Ectodermal cell (in vitro differentiated cells): ENCODE data around the gene SEPHS2.
"Not testable (repeated sequence)": the region's sequence is repeated elsewhere in the genome, so short reads cannot be mapped to it uniquely, and the experiment has no call there.

Experiments
- H3K27ac ChIP-seq: 2 replicates; pipeline ENCODE4 v1.7.0; 2013; ENCODE audit warnings: mild to moderate bottlenecking, low read depth, low read length; ENCODE audit not compliant: insufficient read depth, poor library complexity, severe bottlenecking
- H3K27me3 ChIP-seq: 2 replicates; pipeline ENCODE4 v1.7.0; 2013; ENCODE audit warnings: mild to moderate bottlenecking, low read length; ENCODE audit not compliant: insufficient read depth, control insufficient read depth, poor library complexity, severe bottlenecking
- H3K36me3 ChIP-seq: one replicate; pipeline ENCODE4 v1.7.0; 2013; ENCODE audit warnings: low read length; ENCODE audit not compliant: control insufficient read depth, insufficient read depth
- H3K4me1 ChIP-seq: one replicate; pipeline ENCODE4 v1.7.0; 2013; ENCODE audit warnings: low read length; ENCODE audit not compliant: control insufficient read depth, insufficient read depth
- H3K4me3 ChIP-seq: 2 replicates; pipeline ENCODE4 v1.7.0; 2013; ENCODE audit warnings: low read depth, low read length, control low read depth; ENCODE audit not compliant: insufficient read depth
- H3K9me3 ChIP-seq: 2 replicates; pipeline ENCODE4 v1.7.0; 2013; ENCODE audit warnings: mild to moderate bottlenecking, low read length, moderate library complexity; ENCODE audit not compliant: control insufficient read depth
- WGBS, 2 experiments: methylation state at CpG; one replicate each; pipeline ENCODE4 v1.1.7; 2013; ENCODE audit warnings: missing lambda C conversion rate in 2 of 2; 5-methylcytosine and 5-hydroxymethylcytosine counted together

SEPHS2 gene

GRCh38 chr16:30470170-30470512 lies 24.5 kb upstream of the SEPHS2 start:
- Histone ChIP-seq H3K4me3 (no peak overlapping the region), H3K4me1 (no peaks in the 10 kb centered on the region), H3K36me3 (no peaks in the 10 kb centered on the region), H3K9me3 (no peaks in the 10 kb centered on the region), H3K27me3 (no peaks in the 10 kb centered on the region), H3K27ac (no peak overlapping the region)
- WGBS, 2 experiments: 89% methylated on average over 3 of the region's 3 CpGs

DNA sequence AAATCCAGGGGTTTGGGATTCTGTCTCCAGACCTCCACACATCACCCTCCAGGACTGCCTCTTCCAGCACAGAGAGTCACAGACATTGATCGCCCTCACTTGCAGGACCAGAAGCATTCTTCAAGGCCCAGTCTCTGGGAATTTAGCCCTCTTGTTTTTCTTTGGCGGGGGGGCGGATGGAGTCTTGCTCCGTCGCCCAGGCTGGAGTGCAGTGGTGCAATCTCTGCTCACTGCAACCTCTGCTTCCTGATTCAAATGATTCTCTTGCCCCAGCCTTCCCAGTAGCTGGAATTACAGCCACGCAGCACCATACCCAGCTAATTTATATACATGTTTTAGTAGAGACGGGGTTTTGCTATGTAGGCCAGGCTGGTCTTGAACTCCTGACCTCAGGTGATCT lies 18.4 kb upstream of the SEPHS2 start:
- Histone ChIP-seq H3K27me3 (no peaks in the 10 kb centered on the region), H3K27ac (no peak overlapping the region), H3K9me3 (no peaks in the 10 kb centered on the region), H3K4me1 (no peaks in the 10 kb centered on the region), H3K36me3 (no peaks in the 10 kb centered on the region), H3K4me3 (no peak overlapping the region)
- 92 to 94% methylated on average over 7 of the region's 7 CpGs for WGBS, 2 experiments

- not testable (repeated sequence) for H3K4me3 ChIP-seq, H3K27ac ChIP-seq, H3K9me3 ChIP-seq, H3K4me1 ChIP-seq, H3K27me3 ChIP-seq, H3K36me3 ChIP-seq
- 87 to 94% methylated on average over 5 of the region's 5 CpGs for WGBS, 2 experiments
Measured at GRCh38 chr16:30461426-30461825, 15.8 kb upstream of the SEPHS2 start.

GRCh38 chr16:30459456-30459855 lies 13.8 kb upstream of the SEPHS2 start:
- no peak overlapping the region for H3K4me3 ChIP-seq
- no peak overlapping the region for H3K27ac ChIP-seq
- 91 to 92% methylated on average over 11 of the region's 11 CpGs for WGBS, 2 experiments
- H3K36me3 ChIP-seq: no peaks in the 10 kb centered on the region
- H3K4me1 ChIP-seq: no peaks in the 10 kb centered on the region
- no peaks in the 10 kb centered on the region for H3K9me3 ChIP-seq
- no peaks in the 10 kb centered on the region for H3K27me3 ChIP-seq

GRCh38 chr16:30458561-30459394 lies 13.1 kb upstream of the SEPHS2 start:
- Histone ChIP-seq H3K27me3 (no peaks in the 10 kb centered on the region), H3K27ac (no peak overlapping the region), H3K9me3 (no peaks in the 10 kb centered on the region), H3K4me1 (no peaks in the 10 kb centered on the region), H3K4me3 (no peak overlapping the region), H3K36me3 (no peaks in the 10 kb centered on the region)
- 90 to 92% methylated on average over 22 of the region's 22 CpGs for WGBS, 2 experiments

DNA sequence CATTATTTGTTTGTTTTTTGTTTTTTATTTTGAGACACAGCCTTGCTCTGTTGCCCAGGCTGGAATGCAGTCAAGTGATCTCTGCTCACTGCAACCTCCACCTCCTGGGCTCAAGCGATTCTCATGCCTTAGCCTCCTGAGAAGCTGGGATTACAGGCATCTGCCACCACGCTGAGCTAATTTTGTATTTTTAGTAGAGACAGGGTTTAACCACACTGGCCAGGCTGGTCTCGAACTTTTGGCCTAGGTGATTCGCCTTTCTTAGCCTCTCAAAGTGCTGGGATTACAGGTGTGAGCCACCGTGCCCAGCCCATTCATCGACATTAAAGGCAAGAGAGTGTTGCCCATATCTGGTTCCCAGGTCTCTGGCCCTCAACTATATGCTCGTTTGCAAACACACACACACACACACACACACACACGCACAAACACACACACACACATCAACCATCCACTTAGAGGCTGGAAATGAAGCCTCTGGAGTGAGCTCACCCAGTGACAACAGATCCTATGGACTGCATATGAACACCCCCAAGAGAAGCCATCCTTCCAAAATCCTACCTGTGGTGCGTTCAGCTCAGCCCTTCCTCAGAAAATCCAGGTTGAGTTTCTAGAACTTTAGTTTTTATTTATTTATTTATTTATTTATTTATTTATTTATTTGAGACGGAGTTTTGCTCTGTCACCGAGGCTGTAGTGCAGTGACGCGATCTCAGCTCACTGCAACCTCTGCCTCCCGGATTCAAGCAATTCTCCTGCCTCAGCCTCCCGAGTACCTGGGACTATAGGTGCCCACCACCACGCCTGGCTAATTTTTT lies 12.3 kb upstream of the SEPHS2 start:
- H3K4me1 ChIP-seq: no peaks in the 10 kb centered on the region
- H3K27me3 ChIP-seq: no peaks in the 10 kb centered on the region
- H3K27ac ChIP-seq: no peak overlapping the region
- 91% methylated on average over 16 of the region's 16 CpGs for WGBS, 2 experiments
- H3K9me3 ChIP-seq: no peaks in the 10 kb centered on the region
- H3K4me3 ChIP-seq: no peak overlapping the region
- H3K36me3 ChIP-seq: no peaks in the 10 kb centered on the region

- Histone ChIP-seq H3K4me1 (no peaks in the 10 kb centered on the region), H3K36me3 (no peaks in the 10 kb centered on the region), H3K9me3 (no peaks in the 10 kb centered on the region), H3K27me3 (no peaks in the 10 kb centered on the region), H3K4me3 (no peak overlapping the region), H3K27ac (no peak overlapping the region)
- WGBS, 2 experiments: 86 to 94% methylated on average over 1 of the region's 1 CpG
Measured at GRCh38 chr16:30457256-30457655, 11.6 kb upstream of the SEPHS2 start.

DNA sequence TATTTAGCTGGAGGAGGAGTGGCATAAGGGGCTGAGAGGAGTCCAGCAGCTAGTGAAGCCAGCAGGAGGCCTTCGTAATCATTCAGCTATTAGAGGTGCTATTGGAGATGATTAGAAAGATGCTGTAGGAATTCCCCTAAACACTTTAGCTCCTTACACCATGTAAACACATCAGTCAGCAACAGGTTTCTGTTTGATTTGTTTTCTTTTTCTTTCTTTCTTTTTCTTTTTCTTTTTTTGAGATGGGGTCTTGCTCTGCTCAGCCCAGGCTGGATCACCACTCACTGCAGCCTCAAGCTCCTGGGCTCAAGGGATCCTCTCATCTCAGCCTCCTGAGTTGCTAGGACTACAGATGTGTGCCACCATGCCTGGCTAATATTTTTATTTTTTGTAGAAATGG lies 10.6 kb upstream of the SEPHS2 start:
- Histone ChIP-seq H3K27ac (no peak overlapping the region), H3K4me3 (no peak overlapping the region), H3K4me1 (no peaks in the 10 kb centered on the region), H3K27me3 (no peaks in the 10 kb centered on the region), H3K36me3 (no peaks in the 10 kb centered on the region), H3K9me3 (no peaks in the 10 kb centered on the region)
- 82% methylated on average over 1 of the region's 1 CpG; no CpG with 5 or more reads in 1 of the 2 experiments for WGBS, 2 experiments

DNA sequence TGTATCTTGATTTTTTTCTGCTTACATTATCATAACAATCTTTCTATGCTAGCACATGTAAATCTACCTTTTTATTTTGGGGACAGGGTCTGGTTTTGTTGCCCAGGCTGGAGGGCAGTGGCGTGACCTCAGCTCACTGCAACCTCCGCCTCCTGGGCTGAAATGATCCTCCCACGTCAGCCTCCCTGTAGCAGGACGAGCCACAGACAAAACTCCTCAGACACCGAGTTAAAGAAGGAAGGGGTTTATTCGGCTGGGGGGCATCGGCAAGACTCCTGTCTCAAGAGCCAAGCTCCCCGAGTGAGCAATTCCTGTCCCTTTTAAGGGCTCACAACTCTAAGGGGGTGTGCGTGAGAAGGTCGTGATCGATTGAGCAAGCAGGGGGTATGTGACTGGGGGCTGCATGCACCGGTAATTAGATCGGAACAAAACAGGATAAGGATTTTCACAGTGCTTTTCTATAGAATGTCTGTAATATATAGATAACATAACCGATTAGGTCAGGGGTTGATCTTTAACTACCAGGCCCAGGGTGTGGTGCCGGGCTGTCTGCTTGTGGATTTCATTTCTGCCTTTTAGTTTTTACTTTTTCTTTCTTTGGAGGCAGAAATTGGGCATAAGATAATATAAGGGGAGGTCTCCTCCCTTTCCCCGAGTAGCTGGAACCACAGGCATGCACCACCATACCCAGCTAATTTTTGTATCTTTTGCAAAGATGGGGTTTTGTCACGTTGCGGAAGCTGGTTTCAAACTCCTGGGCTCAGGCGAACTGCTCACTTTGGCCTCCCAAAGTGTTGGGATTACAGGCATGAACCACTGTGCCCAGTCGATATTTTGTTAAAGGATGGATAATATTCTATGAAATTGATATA lies 7.3 kb upstream of the SEPHS2 start:
- H3K4me1 ChIP-seq, H3K27ac ChIP-seq, H3K9me3 ChIP-seq, H3K36me3 ChIP-seq, H3K27me3 ChIP-seq, H3K4me3 ChIP-seq: not testable (repeated sequence)
- WGBS, 2 experiments: 87 to 93% methylated on average over 17 to 20 of the region's 20 CpGs

- Histone ChIP-seq H3K27ac (no peak overlapping the region), H3K4me3 (no peak overlapping the region), H3K4me1 (peaks cover 7% of the 10 kb centered on the region), H3K27me3 (no peaks in the 10 kb centered on the region), H3K9me3 (no peaks in the 10 kb centered on the region), H3K36me3 (peaks cover 3% of the 10 kb centered on the region)
- 88 to 90% methylated on average over 3 of the region's 3 CpGs for WGBS, 2 experiments
Measured at GRCh38 chr16:30449116-30449435, 3.4 kb upstream of the SEPHS2 start.
